ENCODE data around the gene CRELD1.

Gene CRELD1

GRCh38 chr3:9942934-9943690 is 9.5 kb downstream of the CRELD1 start:
- Histone ChIP-seq H3K36me3 (replicated peaks; ENCODE audit: low read depth, low read length) (peaks cover 6% of the 10 kb centered on the region), H3K27ac (ENCODE audit: low read length) (no peak overlapping the region), H3K9me3 (ENCODE audit: insufficient read depth, low read length) (no peaks in the 10 kb centered on the region), H3K4me2 (ENCODE audit: low read length) (no peak overlapping the region), H3K79me2 (ENCODE audit: low read length) (no peaks in the 10 kb centered on the region), H3K4me3 (ENCODE audit: low read length) (no peak overlapping the region), H4K20me1 (ENCODE audit: insufficient read depth, low read length) (no peaks in the 10 kb centered on the region), H3K9ac (ENCODE audit: low read length) (no peak overlapping the region), H3K27me3 (ENCODE audit: low read depth, low read length) (no peaks in the 10 kb centered on the region), H2AFZ (ENCODE audit: low read depth, low read length) (no peak overlapping the region), H3K4me1 (ENCODE audit: low read length) (no peaks in the 10 kb centered on the region)
- no peak for TF ChIP-seq EZH2phosphoT487 (IDR thresholded peaks at IDR 0.05; ENCODE audit: low read depth)

DNA sequence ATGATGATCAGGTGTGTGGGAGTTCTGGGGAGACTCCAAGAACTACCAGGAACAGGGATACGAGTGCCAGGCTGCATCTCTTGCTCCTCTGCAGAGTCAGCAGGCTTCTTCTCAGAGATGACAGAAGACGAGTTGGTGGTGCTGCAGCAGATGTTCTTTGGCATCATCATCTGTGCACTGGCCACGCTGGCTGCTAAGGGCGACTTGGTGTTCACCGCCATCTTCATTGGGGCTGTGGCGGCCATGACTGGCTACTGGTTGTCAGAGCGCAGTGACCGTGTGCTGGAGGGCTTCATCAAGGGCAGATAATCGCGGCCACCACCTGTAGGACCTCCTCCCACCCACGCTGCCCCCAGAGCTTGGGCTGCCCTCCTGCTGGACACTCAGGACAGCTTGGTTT is 10.6 kb downstream of the CRELD1 start:
- Histone ChIP-seq H4K20me1 (ENCODE audit: insufficient read depth, low read length) (no peaks in the 10 kb centered on the region), H3K9me3 (ENCODE audit: insufficient read depth, low read length) (no peaks in the 10 kb centered on the region), H3K4me1 (ENCODE audit: low read length) (no peaks in the 10 kb centered on the region), H3K4me3 (ENCODE audit: low read length) (no peak overlapping the region), H3K27me3 (ENCODE audit: low read depth, low read length) (no peaks in the 10 kb centered on the region), H3K36me3 (replicated peaks; ENCODE audit: low read depth, low read length) (peaks cover 6% of the 10 kb centered on the region), H3K79me2 (ENCODE audit: low read length) (no peaks in the 10 kb centered on the region), H3K4me2 (ENCODE audit: low read length) (no peak overlapping the region), H2AFZ (ENCODE audit: low read depth, low read length) (no peak overlapping the region), H3K27ac (ENCODE audit: low read length) (no peak overlapping the region), H3K9ac (ENCODE audit: low read length) (no peak overlapping the region)
- TF ChIP-seq EZH2phosphoT487 (IDR thresholded peaks at IDR 0.05; ENCODE audit: low read depth) = no peak
- no peak for TF ChIP-seq CTCF (IDR thresholded peaks at IDR 0.05; ENCODE audit: low read depth, low read length)

DNA sequence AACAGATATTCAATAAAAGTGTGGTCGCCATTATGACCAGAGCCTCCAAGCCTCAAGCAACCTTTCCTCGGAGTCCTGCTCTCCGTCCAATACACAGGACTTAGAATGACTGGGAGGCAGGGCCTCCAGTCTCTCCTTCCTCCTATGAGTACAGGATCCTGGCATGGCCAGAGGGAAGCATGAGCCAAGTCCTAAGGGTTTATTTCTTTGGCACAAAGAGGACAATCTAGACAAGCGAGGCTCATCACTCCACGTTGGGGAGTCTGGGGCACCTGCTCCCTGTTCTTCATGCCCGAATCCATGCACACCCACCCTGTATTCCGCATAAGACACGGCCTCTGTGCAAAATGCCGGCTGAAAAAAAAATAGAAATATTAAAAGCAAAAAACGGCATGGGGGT is 11.7 kb downstream of the CRELD1 start:
- Histone ChIP-seq H3K4me1 (ENCODE audit: low read length) (no peaks in the 10 kb centered on the region; the same call in 1 of the 2 replicates), H2AFZ (ENCODE audit: low read depth, low read length) (no peak overlapping the region), H3K27ac (ENCODE audit: low read length) (no peak overlapping the region), H3K9ac (ENCODE audit: low read length) (no peak overlapping the region), H3K9me3 (ENCODE audit: insufficient read depth, low read length) (no peaks in the 10 kb centered on the region), H3K4me3 (ENCODE audit: low read length) (no peak overlapping the region), H3K27me3 (ENCODE audit: low read depth, low read length) (no peaks in the 10 kb centered on the region), H3K79me2 (ENCODE audit: low read length) (no peaks in the 10 kb centered on the region), H3K4me2 (ENCODE audit: low read length) (no peak overlapping the region), H3K36me3 (replicated peaks; ENCODE audit: low read depth, low read length) (peaks cover 6% of the 10 kb centered on the region), H4K20me1 (ENCODE audit: insufficient read depth, low read length) (no peaks in the 10 kb centered on the region)
- TF ChIP-seq CTCF (IDR thresholded peaks at IDR 0.05; ENCODE audit: low read depth, low read length) = no peak
- no peak for TF ChIP-seq EZH2phosphoT487 (IDR thresholded peaks at IDR 0.05; ENCODE audit: low read depth)

DNA sequence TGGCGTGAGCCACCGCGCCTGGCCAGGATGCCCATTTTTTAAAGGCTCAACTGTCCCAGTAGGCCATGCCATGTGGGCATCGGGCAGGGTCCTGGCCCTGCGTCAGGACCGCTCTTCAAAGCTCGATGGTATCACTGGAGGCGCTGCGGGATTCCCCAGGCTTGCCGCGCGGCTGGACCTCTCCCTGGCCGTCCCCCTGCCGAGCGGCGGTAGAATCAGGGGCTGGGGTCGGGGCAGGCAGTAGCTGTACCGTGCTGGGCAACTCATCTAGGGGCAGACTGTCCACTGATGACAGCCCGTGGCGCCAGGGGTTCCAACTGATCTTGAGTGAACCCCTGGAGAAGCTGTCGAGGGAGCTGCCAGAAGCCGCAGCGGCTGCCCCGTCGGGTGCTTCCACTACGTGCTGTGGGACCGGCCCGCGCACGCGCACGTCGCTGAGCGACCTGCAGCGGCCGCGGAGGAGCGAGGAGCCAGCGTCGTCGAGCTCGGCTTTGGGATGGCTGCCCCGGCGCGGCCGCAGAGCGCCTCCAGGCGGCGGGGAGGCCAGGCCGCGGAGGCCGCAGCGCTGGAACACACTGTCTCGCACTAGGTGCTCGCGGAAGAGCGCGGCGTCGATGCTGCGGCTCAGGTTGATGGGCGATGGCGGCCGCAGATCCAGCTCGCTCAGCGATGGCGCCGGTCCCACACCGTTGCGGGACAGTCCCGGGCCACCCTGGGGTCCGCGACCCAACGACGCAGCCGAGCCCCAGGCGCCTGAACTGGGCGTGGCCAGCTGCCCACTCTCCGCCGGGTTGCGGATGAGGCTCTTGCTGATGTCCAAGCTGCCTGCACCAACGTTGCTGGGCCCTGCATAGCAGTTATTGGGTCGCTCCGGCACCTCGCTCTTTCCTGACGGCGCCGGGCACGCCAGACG is 12.7 kb downstream of the CRELD1 start:
- TF ChIP-seq EZH2phosphoT487 (IDR thresholded peaks at IDR 0.05; ENCODE audit: low read depth) (no peak), CTCF (IDR thresholded peaks at IDR 0.05; ENCODE audit: low read depth, low read length) (no peak)
- H3K9ac ChIP-seq (ENCODE audit: low read length) = no peak overlapping the region
- no peak overlapping the region for H3K4me2 ChIP-seq (ENCODE audit: low read length)
- H4K20me1 ChIP-seq (ENCODE audit: insufficient read depth, low read length) = no peaks in the 10 kb centered on the region
- H3K4me1 ChIP-seq (ENCODE audit: low read length) = peaks cover 8% of the 10 kb centered on the region
- no peak overlapping the region for H3K27ac ChIP-seq (ENCODE audit: low read length)
- H3K27me3 ChIP-seq (ENCODE audit: low read depth, low read length) = no peaks in the 10 kb centered on the region
- peaks cover 6% of the 10 kb centered on the region for H3K36me3 ChIP-seq (replicated peaks; ENCODE audit: low read depth, low read length)
- no peak overlapping the region for H2AFZ ChIP-seq (ENCODE audit: low read depth, low read length)
- no peak overlapping the region for H3K4me3 ChIP-seq (ENCODE audit: low read length)
- no peaks in the 10 kb centered on the region for H3K79me2 ChIP-seq (ENCODE audit: low read length)
- no peaks in the 10 kb centered on the region for H3K9me3 ChIP-seq (ENCODE audit: insufficient read depth, low read length)

Data from OCI-LY3 (cell line).